GM12878 (cell line): ENCODE data around the gene SLC13A4. TPM values are rescaled to one million over a fixed set of nuclear protein-coding genes. Genes with fewer than 3 reads are reported as not detected.

ENCODE experiments used
- ATF2 ChIP-seq: IDR thresholded peaks from 2 replicates; pipeline ENCODE4 v1.6.1; 2012; ENCODE audit warnings: low read length, inconsistent platforms
- E4F1 ChIP-seq: fragments of 450-650 bp; IDR thresholded peaks from 2 replicates; pipeline ENCODE4 v1.6.1; 2018; ENCODE audit warnings: borderline replicate concordance, mild to moderate bottlenecking; ENCODE audit not compliant: partially characterized antibody
- EED ChIP-seq: sonication (generic); IDR thresholded peaks from 2 replicates; pipeline ENCODE4 v1.6.1; 2016; ENCODE audit warnings: antibody characterized with exemption, low read depth
- HCFC1 ChIP-seq: fragments of 150-350 bp; IDR thresholded peaks from 2 replicates; pipeline ENCODE4 v1.6.1; 2014; ENCODE audit warnings: low read length
- NFXL1 ChIP-seq: fragments of 450-650 bp; IDR thresholded peaks from 2 replicates; pipeline ENCODE4 v1.6.1; 2017; ENCODE audit warnings: antibody characterized with exemption, mild to moderate bottlenecking, borderline replicate concordance
- RUNX3 ChIP-seq: IDR thresholded peaks from 2 replicates; pipeline ENCODE4 v1.6.1; 2012; ENCODE audit warnings: low read length, inconsistent platforms
- SMAD5 ChIP-seq: IDR thresholded peaks from 2 replicates; pipeline ENCODE4 v1.6.1; 2016; ENCODE audit warnings: antibody characterized with exemption, low read depth
- YBX1 ChIP-seq: fragments of 450-650 bp; IDR thresholded peaks from 2 replicates; pipeline ENCODE4 v1.6.1; 2016; ENCODE audit warnings: antibody characterized with exemption
- YY1 ChIP-seq: IDR thresholded peaks from 2 replicates; pipeline ENCODE4 v1.6.1; 2011; ENCODE audit warnings: low read depth, mild to moderate bottlenecking, low read length
- ZBTB40 ChIP-seq: fragments of 450-650 bp; IDR thresholded peaks from 2 replicates; pipeline ENCODE4 v1.6.1; 2016; ENCODE audit warnings: mild to moderate bottlenecking, moderate library complexity, borderline replicate concordance
- polyA plus RNA-seq, 11 experiments: library from polyadenylated mRNA; depleted of rRNA in 4 of 11; unstranded in 6 of 11; stranded (reverse) in 5 of 11; fragments of >200 nt; fragmentation: Nextera tagmentation in 4 of 11; fragmentation: Illumina TruSeq in 1 of 11; extraction: Ambion mirVana in 4 of 11; extraction: Trizol in 1 of 11; gene quantifications; 1 replicate in 1 of 11; 2 replicates in 10 of 11; pipeline versions ENCODE4 v1.2.1 to v1.2.3, GENCODE V29; 2011 to 2016; ENCODE audit warnings: inconsistent platforms in 2 of 11, missing spikeins in 2 of 11, low read depth in 1 of 11
- total RNA-seq, 4 experiments: library from RNA; depleted of rRNA in 3 of 4; stranded (reverse); fragments of >200 nt in 3 of 4; fragmentation: Illumina TruSeq in 1 of 4; extraction: Trizol in 1 of 4; gene quantifications; 2 replicates each; pipeline versions ENCODE4 v1.2.1 to v1.2.3, GENCODE V29; 2013 to 2021

SLC13A4 gene
- total and polyA plus RNA-seq, 10 of the 15 experiments (the other 5 are each of a cell fraction or from before 2014, with no cell fraction given): 0.14 to 0.23 (median 0.20) TPM; not detected in 7

GRCh38 chr7:135773464-135773863 is 45.5 kb upstream of the SLC13A4 start (continued):
- no peak for TF ChIP-seq NFXL1
- TF ChIP-seq EED: no peak
- TF ChIP-seq ATF2: no peak
- no peak for TF ChIP-seq YY1
- TF ChIP-seq YBX1: no peak
- TF ChIP-seq HCFC1: no peak
- no peak for TF ChIP-seq E4F1
- no peak for TF ChIP-seq ZBTB40
- TF ChIP-seq SMAD5: no peak
- no peak for TF ChIP-seq RUNX3
